GM08714 (cell line): Measurements from ENCODE around the gene DGKI.

Experiments used
- H3K4me3 ChIP-seq: fragments of 200-500 bp; sonication (Bioruptor generic); 2 replicates; pipeline ENCODE4 v1.5.1; 2014; ENCODE audit warnings: mild to moderate bottlenecking, low read length, inconsistent platforms
- ZNF274 ChIP-seq: IDR thresholded peaks from 2 replicates; pipeline ENCODE4 v1.6.1; 2012; ENCODE audit warnings: mild to moderate bottlenecking, low read depth, low read length

Gene DGKI

GRCh38 chr7:137879357-137880158 is 32.8 kb upstream of the DGKI start:
- H3K4me3 ChIP-seq: no peak overlapping the region
- no peak for TF ChIP-seq ZNF274

- TF ChIP-seq ZNF274: no peak
- no peak overlapping the region for H3K4me3 ChIP-seq
Measured at GRCh38 chr7:137878333-137878961, 31.7 kb upstream of the DGKI start.

GRCh38 chr7:137877027-137877675 is 30.4 kb upstream of the DGKI start:
- no peak for TF ChIP-seq ZNF274

GRCh38 chr7:137875746-137876145 is 29.0 kb upstream of the DGKI start:
- no peak for TF ChIP-seq ZNF274
- H3K4me3 ChIP-seq: no peak overlapping the region

More at GRCh38 chr7:137877027-137877675, 30.4 kb upstream of the DGKI start:
- no peak overlapping the region for H3K4me3 ChIP-seq

- no peak for TF ChIP-seq ZNF274
- no peak overlapping the region for H3K4me3 ChIP-seq
Measured at GRCh38 chr7:137873979-137874777, 27.4 kb upstream of the DGKI start.

- no peak for TF ChIP-seq ZNF274
Measured at GRCh38 chr7:137873524-137873923, 26.8 kb upstream of the DGKI start.

GRCh38 chr7:137871170-137871915 is 24.6 kb upstream of the DGKI start:
- no peak for TF ChIP-seq ZNF274
- no peak overlapping the region for H3K4me3 ChIP-seq

More at GRCh38 chr7:137873524-137873923, 26.8 kb upstream of the DGKI start:
- H3K4me3 ChIP-seq: no peak overlapping the region

- no peak for TF ChIP-seq ZNF274
- H3K4me3 ChIP-seq: no peak overlapping the region
Measured at GRCh38 chr7:137870684-137871083, 23.9 kb upstream of the DGKI start.

GRCh38 chr7:137870078-137870477 is 23.3 kb upstream of the DGKI start:
- no peak for TF ChIP-seq ZNF274
- H3K4me3 ChIP-seq: no peak overlapping the region

- TF ChIP-seq ZNF274: no peak
- H3K4me3 ChIP-seq: no peak overlapping the region
Measured at GRCh38 chr7:137869260-137869659, 22.5 kb upstream of the DGKI start.

GRCh38 chr7:137867289-137867688 is 20.5 kb upstream of the DGKI start:
- TF ChIP-seq ZNF274: no peak
- H3K4me3 ChIP-seq: no peak overlapping the region

- no peak for TF ChIP-seq ZNF274
Measured at GRCh38 chr7:137865764-137866163, 19.0 kb upstream of the DGKI start.

GRCh38 chr7:137862964-137863363 is 16.2 kb upstream of the DGKI start:
- no peak for TF ChIP-seq ZNF274
- H3K4me3 ChIP-seq: no peak overlapping the region

More at GRCh38 chr7:137865764-137866163, 19.0 kb upstream of the DGKI start:
- H3K4me3 ChIP-seq: no peak overlapping the region
